ENCODE results near the gene FAM186B. TPM values are rescaled to one million over a fixed set of nuclear protein-coding genes. Genes with fewer than 3 reads are reported as not detected.
"Not testable (repeated sequence)": the region's sequence is repeated elsewhere in the genome, so short reads cannot be mapped to it uniquely, and the experiment has no call there.

FAM186B gene
- total RNA-seq = under 1 TPM in 3 of 4 donors, not detected in 1; 0.21 to 0.77 (median 0.30) TPM

- H3K9me3 ChIP-seq; intact Hi-C loops (cut with DNase I; ENCODE audit: low total_unique reads); H3K4me1 ChIP-seq; H3K27ac ChIP-seq; H3K27me3 ChIP-seq; H3K36me3 ChIP-seq; H3K4me3 ChIP-seq; DNase-seq: not testable (repeated sequence)
Observed at GRCh38 chr12:49605539-49605938, at the start of gene FAM186B. Gene FAM186B, minus strand, starts transcription at chr12:49605639. Its CDS starts 162 bp downstream, at chr12:49605477.

GRCh38 chr12:49654715-49655114 is 49.3 kb upstream of the FAM186B start:
- Histone ChIP-seq H3K36me3 (no peaks in the 10 kb centered on the region), H3K27ac (no peak overlapping the region), H3K27me3 (no peaks in the 10 kb centered on the region), H3K9me3 (no peaks in the 10 kb centered on the region), H3K4me1 (no peaks in the 10 kb centered on the region), H3K4me3 (no peak overlapping the region)
- intact Hi-C loops (cut with DNase I; ENCODE audit: low total_unique reads) = no loop called here
- no peak for DNase-seq
- no peak for TF ChIP-seq POLR2A (IDR thresholded peaks at IDR 0.05)
- TF ChIP-seq CTCF (IDR thresholded peaks at IDR 0.05) = no peak

GRCh38 chr12:49652921-49653520 is 47.6 kb upstream of the FAM186B start:
- no peaks in the 10 kb centered on the region for H3K36me3 ChIP-seq
- H3K27me3 ChIP-seq = no peaks in the 10 kb centered on the region
- intact Hi-C loops (cut with DNase I; ENCODE audit: low total_unique reads) = no loop called here
- no peak overlapping the region for H3K27ac ChIP-seq
- no peak for TF ChIP-seq CTCF (IDR thresholded peaks at IDR 0.05)
- no peak for TF ChIP-seq POLR2A (IDR thresholded peaks at IDR 0.05)
- DNase-seq = no peak
- no peak overlapping the region for H3K4me3 ChIP-seq
- H3K9me3 ChIP-seq = no peaks in the 10 kb centered on the region
- H3K4me1 ChIP-seq = no peaks in the 10 kb centered on the region

DNA sequence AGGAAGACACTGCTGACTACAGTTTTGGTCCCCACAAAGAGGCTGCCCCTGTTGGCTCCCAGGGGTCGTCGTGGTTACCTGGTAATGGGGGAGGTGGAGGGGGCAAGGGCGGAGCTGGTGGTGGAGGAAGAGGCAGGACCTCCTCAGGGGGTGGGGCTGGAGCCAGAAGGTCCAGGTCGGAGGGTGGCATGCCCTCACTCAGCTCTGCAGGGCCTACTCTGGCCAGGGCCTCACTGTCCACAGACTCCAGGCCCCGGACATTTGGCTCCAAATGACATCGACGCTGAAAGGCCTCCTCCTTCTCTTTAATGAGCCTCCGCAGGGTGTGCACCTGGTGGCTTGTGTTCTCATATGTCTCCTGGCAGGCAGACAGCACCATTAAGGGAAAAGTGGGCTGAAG is 46.4 kb upstream of the FAM186B start:
- H3K9me3 ChIP-seq = no peaks in the 10 kb centered on the region
- no peak for TF ChIP-seq POLR2A (IDR thresholded peaks at IDR 0.05)
- no peak for DNase-seq
- H3K27me3 ChIP-seq = no peaks in the 10 kb centered on the region
- no peaks in the 10 kb centered on the region for H3K36me3 ChIP-seq
- no peak overlapping the region for H3K4me3 ChIP-seq
- intact Hi-C loops (cut with DNase I; ENCODE audit: low total_unique reads) = no loop called here
- H3K4me1 ChIP-seq = no peaks in the 10 kb centered on the region
- H3K27ac ChIP-seq = no peak overlapping the region

DNA sequence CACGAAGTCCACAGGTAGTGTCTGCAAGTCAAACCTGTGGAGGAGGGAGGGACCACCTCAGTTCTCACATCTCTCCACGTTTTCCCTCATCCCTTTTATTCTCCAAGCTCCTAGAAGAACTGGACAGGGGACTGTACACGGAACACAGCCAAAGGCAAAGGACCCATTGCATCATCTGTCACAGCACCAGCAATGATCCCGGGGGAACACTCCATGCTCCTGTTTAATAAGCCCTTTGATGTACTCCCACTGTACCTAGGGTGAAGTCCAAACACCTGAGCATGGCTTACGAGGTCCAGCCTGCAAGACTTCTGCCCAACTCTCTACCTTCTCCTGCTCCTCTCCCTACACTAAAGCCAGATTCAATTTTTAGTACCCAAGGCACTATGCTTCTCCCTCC is 44.5 kb upstream of the FAM186B start:
- intact Hi-C loops (cut with DNase I; ENCODE audit: low total_unique reads) = no loop called here

GRCh38 chr12:49649445-49649844 is 44.0 kb upstream of the FAM186B start:
- Histone ChIP-seq H3K27ac (peak overlapping the region; percentile 12 to 22), H3K36me3 (no peaks in the 10 kb centered on the region), H3K4me3 (no peak overlapping the region), H3K4me1 (no peaks in the 10 kb centered on the region), H3K27me3 (no peaks in the 10 kb centered on the region), H3K9me3 (no peaks in the 10 kb centered on the region)
- intact Hi-C loops (cut with DNase I; ENCODE audit: low total_unique reads) = no loop called here
- TF ChIP-seq CTCF (IDR thresholded peaks at IDR 0.05) (no peak), POLR2A (IDR thresholded peaks at IDR 0.05) (no peak)
- DNase-seq = no peak

More for the DNA sequence above, 44.5 kb upstream of the FAM186B start:
- Histone ChIP-seq H3K9me3 (no peaks in the 10 kb centered on the region), H3K4me1 (no peaks in the 10 kb centered on the region), H3K27ac (no peak overlapping the region), H3K4me3 (no peak overlapping the region), H3K27me3 (no peaks in the 10 kb centered on the region), H3K36me3 (no peaks in the 10 kb centered on the region)
- no peak for TF ChIP-seq POLR2A (IDR thresholded peaks at IDR 0.05)
- TF ChIP-seq CTCF (IDR thresholded peaks at IDR 0.05) = no peak
- DNase-seq = no peak
